NB4 (cell line): Measurements from ENCODE around the gene DCUN1D2.

Experiments
- DNase-seq: peaks from one replicate; pipeline ENCODE4 v3.0.0; 2010; ENCODE audit warnings: low read depth
- H3K4me3 ChIP-seq: one replicate; pipeline ENCODE4 v1.5.1; 2011; ENCODE audit warnings: mild to moderate bottlenecking, low read depth, low read length, moderate library complexity
- CTCF ChIP-seq: IDR thresholded peaks from one replicate; pipeline ENCODE4 v1.5.1; 2012; ENCODE audit warnings: low read depth, low read length
- MAX ChIP-seq: IDR thresholded peaks from 2 replicates; pipeline ENCODE4 v1.6.1; 2011; ENCODE audit warnings: low read depth, low read length
- MYC ChIP-seq: IDR thresholded peaks from 2 replicates; pipeline ENCODE4 v1.6.1; 2011; ENCODE audit warnings: low read depth, low read length
- POLR2A ChIP-seq: IDR thresholded peaks from 2 replicates; pipeline ENCODE4 v1.6.1; 2011; ENCODE audit warnings: mild to moderate bottlenecking; ENCODE audit not compliant: insufficient read length; ENCODE audit errors: extremely low read depth

Gene DCUN1D2

GRCh38 chr13:113490496-113491417 is at the start of gene DCUN1D2:
Gene DCUN1D2, minus strand, starts transcription at chr13:113490711. Its CDS starts 42 bp downstream, at chr13:113490669.
- DNase-seq = peak; percentile 95
- peak within 1 kb of the TSS; percentile 88 for H3K4me3 ChIP-seq
- TF ChIP-seq CTCF (no peak), MAX (no peak), MYC (peak; percentile 73), POLR2A (peak; percentile 83)

GRCh38 chr13:113539822-113540221 is 49.3 kb upstream of the DCUN1D2 start:
- no peak for TF ChIP-seq MAX
- no peak overlapping the region for H3K4me3 ChIP-seq

GRCh38 chr13:113539176-113539575 is 48.7 kb upstream of the DCUN1D2 start:
- no peak for DNase-seq
- no peak overlapping the region for H3K4me3 ChIP-seq
- TF ChIP-seq MAX (no peak), CTCF (no peak), MYC (no peak), POLR2A (no peak)

More at GRCh38 chr13:113539822-113540221, 49.3 kb upstream of the DCUN1D2 start:
- DNase-seq = no peak

GRCh38 chr13:113538689-113539058 is 48.2 kb upstream of the DCUN1D2 start:
- no peak for TF ChIP-seq MYC
- TF ChIP-seq POLR2A = no peak
- TF ChIP-seq MAX = no peak
- TF ChIP-seq CTCF = no peak
- no peak for DNase-seq
- H3K4me3 ChIP-seq = no peak overlapping the region

- TF ChIP-seq MYC = no peak
- TF ChIP-seq CTCF = no peak
- TF ChIP-seq POLR2A = no peak
- TF ChIP-seq MAX = no peak
- DNase-seq = no peak
- H3K4me3 ChIP-seq = no peak overlapping the region
Observed at GRCh38 chr13:113537909-113538688, 47.6 kb upstream of the DCUN1D2 start.

- no peak for DNase-seq
- no peak for TF ChIP-seq MAX
- TF ChIP-seq CTCF = no peak
- TF ChIP-seq POLR2A = no peak
- TF ChIP-seq MYC = no peak
- H3K4me3 ChIP-seq = no peak overlapping the region
Observed at GRCh38 chr13:113537205-113537604, 46.7 kb upstream of the DCUN1D2 start.
